GM21360 (cell line): ENCODE data around the gene SLC4A1AP.

Source experiments
- ATAC-seq: cut with Tn5 transposase; IDR thresholded peaks from one replicate; pipeline ENCODE4 v1.9.1; 2021; ENCODE audit warnings: mild to moderate bottlenecking, moderate library complexity; ENCODE audit not compliant: unreplicated experiment

SLC4A1AP gene

GRCh38 chr2:27702302-27702701, 38.6 kb downstream of the SLC4A1AP start:
- no peak for ATAC-seq

GRCh38 chr2:27703638-27704341, 40.1 kb downstream of the SLC4A1AP start:
- ATAC-seq, result no peak

- ATAC-seq, result no peak
Measured at GRCh38 chr2:27704342-27704876, 40.7 kb downstream of the SLC4A1AP start.

GRCh38 chr2:27705851-27706622, 42.3 kb downstream of the SLC4A1AP start:
- no peak for ATAC-seq

GRCh38 chr2:27707462-27708256, 44.0 kb downstream of the SLC4A1AP start:
- ATAC-seq, result no peak

GRCh38 chr2:27708257-27708654, 44.6 kb downstream of the SLC4A1AP start:
- ATAC-seq, result no peak

GRCh38 chr2:27708666-27709065, 45.0 kb downstream of the SLC4A1AP start:
- ATAC-seq, result no peak

GRCh38 chr2:27709326-27709725, 45.6 kb downstream of the SLC4A1AP start:
- ATAC-seq, result no peak

GRCh38 chr2:27709960-27710575, 46.4 kb downstream of the SLC4A1AP start:
- no peak for ATAC-seq

GRCh38 chr2:27710640-27711430, 47.1 kb downstream of the SLC4A1AP start:
- no peak for ATAC-seq

- ATAC-seq, result no peak
Measured at GRCh38 chr2:27711804-27712203, 48.1 kb downstream of the SLC4A1AP start.

GRCh38 chr2:27712522-27712921, 48.8 kb downstream of the SLC4A1AP start:
- ATAC-seq, result no peak

GRCh38 chr2:27713201-27713600, 49.5 kb downstream of the SLC4A1AP start:
- ATAC-seq, result no peak

- ATAC-seq, result no peak
Measured at GRCh38 chr2:27714053-27714452, 50.4 kb downstream of the SLC4A1AP start.

- ATAC-seq, result no peak
Measured at GRCh38 chr2:27714851-27715291, 51.2 kb downstream of the SLC4A1AP start.

- no peak for ATAC-seq
Measured at GRCh38 chr2:27715318-27716210, 51.9 kb downstream of the SLC4A1AP start.

- no peak for ATAC-seq
Measured at GRCh38 chr2:27716301-27717069, 52.8 kb downstream of the SLC4A1AP start.

GRCh38 chr2:27717070-27717795, 53.5 kb downstream of the SLC4A1AP start:
- no peak for ATAC-seq
